Stimulated activated CD4-positive, alpha-beta T cell treated with anti-CD3 and anti-CD28 coated beads, Interleukin-4, amount 100 ng/mL, for 4 hours (primary cell): ENCODE data around the gene CD4.
A peak's percentile ranks its signal among the peaks of the same experiment; 100 is the strongest.
"Not testable (repeated sequence)": the region's sequence is repeated elsewhere in the genome, so short reads cannot be mapped to it uniquely, and the experiment has no call there.

Experiments
- DNase-seq, 2 experiments: peaks; one replicate each; pipeline ENCODE4 v3.0.0-alpha.2; 2020

CD4 gene

GRCh38 chr12:6849976-6850560, 60.7 kb downstream of the CD4 start:
- no peak for DNase-seq

GRCh38 chr12:6850796-6851152, 61.4 kb downstream of the CD4 start:
- no peak for DNase-seq

- DNase-seq = peak; percentile 86 to 91
Observed at GRCh38 chr12:6851153-6851920, 62.0 kb downstream of the CD4 start, which contains the start of gene CDCA3. CDCA3 (minus strand) TSS chr12:6851286; CDS start chr12:6850952, 334 bp downstream.

GRCh38 chr12:6851921-6852650, 62.8 kb downstream of the CD4 start, which contains the start of gene USP5:
USP5 (plus strand) TSS chr12:6852150; CDS start chr12:6852180, 30 bp downstream.
- peak; percentile 93 to 99 for DNase-seq

- peak; percentile 56 to 68 for DNase-seq
Observed at GRCh38 chr12:6852651-6853354, 63.5 kb downstream of the CD4 start.

- DNase-seq = no peak
Observed at GRCh38 chr12:6853626-6854025, 64.3 kb downstream of the CD4 start.

- no peak for DNase-seq
Observed at GRCh38 chr12:6854036-6854435, 64.7 kb downstream of the CD4 start.

- DNase-seq = no peak
Observed at GRCh38 chr12:6855322-6855721, 66.0 kb downstream of the CD4 start.

- no peak for DNase-seq
Observed at GRCh38 chr12:6858799-6859198, 69.5 kb downstream of the CD4 start.

GRCh38 chr12:6860116-6860515, 70.8 kb downstream of the CD4 start:
- DNase-seq = no peak

- DNase-seq = no peak
Observed at GRCh38 chr12:6860942-6861341, 71.6 kb downstream of the CD4 start.

- DNase-seq = no peak
Observed at GRCh38 chr12:6861391-6861790, 72.1 kb downstream of the CD4 start.

GRCh38 chr12:6863033-6863432, 73.7 kb downstream of the CD4 start:
- no peak for DNase-seq

GRCh38 chr12:6863586-6864321, 74.4 kb downstream of the CD4 start:
- DNase-seq = no peak

GRCh38 chr12:6865307-6865706, 76.0 kb downstream of the CD4 start:
- DNase-seq = not testable (repeated sequence)

GRCh38 chr12:6866163-6866919, 77.0 kb downstream of the CD4 start:
- DNase-seq = no peak

- DNase-seq = no peak
Observed at GRCh38 chr12:6866920-6867412, 77.6 kb downstream of the CD4 start.

GRCh38 chr12:6867413-6868210, 78.3 kb downstream of the CD4 start, which contains the start of gene TPI1:
TPI1 (plus strand) TSS chr12:6867531; CDS start chr12:6867567, 36 bp downstream.
- DNase-seq = peak; percentile 74 to 84

GRCh38 chr12:6868211-6869048, 79.1 kb downstream of the CD4 start:
- DNase-seq = no peak
